NCI-H510A (cell line): ENCODE measurements around the gene STRIP1.

Experiments
- DNase-seq: peaks from one replicate; lab custom pipeline; 2025; lab: John Stamatoyannopoulos, UW

The STRIP1 gene

DNA sequence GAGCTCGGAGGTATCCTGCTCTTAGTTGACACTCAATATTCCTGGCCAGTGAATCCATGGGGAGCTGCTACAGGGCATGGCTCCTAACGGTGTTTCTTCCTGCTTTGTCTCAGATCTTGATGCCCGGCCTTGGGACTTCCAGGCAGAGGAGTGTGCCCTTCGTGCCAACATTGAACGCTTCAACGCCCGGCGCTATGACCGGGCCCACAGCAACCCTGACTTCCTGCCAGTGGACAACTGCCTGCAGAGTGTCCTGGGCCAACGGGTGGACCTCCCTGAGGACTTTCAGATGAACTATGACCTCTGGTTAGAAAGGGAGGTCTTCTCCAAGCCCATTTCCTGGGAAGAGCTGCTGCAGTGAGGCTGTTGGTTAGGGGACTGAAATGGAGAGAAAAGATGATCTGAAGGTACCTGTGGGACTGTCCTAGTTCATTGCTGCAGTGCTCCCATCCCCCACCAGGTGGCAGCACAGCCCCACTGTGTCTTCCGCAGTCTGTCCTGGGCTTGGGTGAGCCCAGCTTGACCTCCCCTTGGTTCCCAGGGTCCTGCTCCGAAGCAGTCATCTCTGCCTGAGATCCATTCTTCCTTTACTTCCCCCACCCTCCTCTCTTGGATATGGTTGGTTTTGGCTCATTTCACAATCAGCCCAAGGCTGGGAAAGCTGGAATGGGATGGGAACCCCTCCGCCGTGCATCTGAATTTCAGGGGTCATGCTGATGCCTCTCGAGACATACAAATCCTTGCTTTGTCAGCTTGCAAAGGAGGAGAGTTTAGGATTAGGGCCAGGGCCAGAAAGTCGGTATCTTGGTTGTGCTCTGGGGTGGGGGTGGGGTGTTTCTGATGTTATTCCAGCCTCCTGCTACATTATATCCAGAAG lies 19.4 kb downstream of the STRIP1 start:
- no peak for DNase-seq

DNA sequence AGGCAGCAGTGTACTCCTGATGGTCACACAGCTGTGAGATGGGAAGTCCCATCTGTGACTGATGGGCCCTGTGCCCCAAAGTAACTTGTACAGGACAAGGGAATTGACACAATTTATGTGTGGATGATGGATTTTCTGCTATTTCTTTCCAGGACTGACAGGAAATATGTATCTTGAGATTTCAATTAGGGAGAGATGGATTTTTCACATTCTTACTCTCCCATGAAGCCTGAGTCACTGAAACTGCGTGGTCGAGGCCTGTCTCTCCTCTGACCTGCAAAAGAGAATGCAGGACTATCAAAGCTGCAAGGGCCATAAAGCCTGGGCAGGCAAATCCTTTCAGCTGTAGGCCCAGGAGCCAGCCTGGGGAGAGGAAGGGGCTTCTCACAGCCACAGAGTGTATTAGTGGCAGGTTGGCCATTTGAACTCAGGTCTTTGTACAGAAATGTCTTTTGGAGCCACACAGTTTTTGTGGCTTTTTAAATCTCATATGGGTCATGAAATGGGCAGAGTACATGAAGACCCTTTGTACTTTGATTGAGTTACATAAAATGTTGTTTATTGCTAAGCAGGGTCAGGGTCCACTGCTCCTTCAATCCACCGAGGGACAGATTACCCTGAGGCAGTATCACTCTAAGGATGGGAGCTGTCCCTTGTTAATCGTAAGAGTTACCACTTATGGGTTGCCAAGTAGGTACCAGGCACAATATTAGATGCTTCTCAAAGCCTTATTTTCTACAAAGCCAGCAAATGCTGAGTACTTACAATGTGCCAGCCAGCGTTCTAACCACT lies 21.3 kb downstream of the STRIP1 start:
- DNase-seq, result no peak

DNA sequence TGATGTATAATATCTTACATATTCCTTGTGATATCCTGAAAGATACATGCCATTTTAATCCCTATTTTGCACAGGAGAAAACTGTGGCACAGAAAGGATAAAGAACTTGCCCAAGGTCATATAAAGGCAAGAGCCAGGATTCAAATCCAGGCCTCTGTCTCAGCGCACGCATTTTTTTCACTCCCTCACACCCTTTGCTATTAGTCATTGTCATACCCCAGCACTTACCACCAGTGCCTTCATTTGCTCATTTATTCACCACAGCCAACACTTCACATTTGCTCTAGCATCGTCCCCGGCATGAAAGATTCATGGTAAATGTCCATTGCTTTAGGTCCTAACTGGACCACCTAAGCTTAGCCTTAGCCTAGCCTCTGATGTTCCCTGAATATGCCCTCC lies 21.9 kb downstream of the STRIP1 start:
- DNase-seq, result no peak

DNA sequence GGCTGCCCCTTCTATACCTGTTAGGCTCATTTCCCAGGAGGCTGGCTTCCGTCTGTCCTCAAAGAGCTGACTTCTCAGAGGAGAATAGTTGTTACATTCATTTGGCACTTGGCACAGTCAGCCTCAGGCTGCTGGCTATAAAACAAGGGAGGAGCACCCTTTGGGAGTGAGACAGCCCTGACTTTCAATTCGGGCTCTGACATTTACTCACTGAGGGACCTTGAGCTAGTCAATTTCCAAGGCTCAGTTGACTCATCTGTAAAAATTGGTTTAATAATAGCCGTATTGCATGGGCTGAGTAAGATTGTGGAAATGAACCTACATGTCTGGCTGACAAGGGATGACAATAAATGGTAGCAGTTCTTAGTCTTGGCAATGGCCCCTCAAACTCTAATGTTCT lies 22.4 kb downstream of the STRIP1 start:
- DNase-seq, result no peak

DNA sequence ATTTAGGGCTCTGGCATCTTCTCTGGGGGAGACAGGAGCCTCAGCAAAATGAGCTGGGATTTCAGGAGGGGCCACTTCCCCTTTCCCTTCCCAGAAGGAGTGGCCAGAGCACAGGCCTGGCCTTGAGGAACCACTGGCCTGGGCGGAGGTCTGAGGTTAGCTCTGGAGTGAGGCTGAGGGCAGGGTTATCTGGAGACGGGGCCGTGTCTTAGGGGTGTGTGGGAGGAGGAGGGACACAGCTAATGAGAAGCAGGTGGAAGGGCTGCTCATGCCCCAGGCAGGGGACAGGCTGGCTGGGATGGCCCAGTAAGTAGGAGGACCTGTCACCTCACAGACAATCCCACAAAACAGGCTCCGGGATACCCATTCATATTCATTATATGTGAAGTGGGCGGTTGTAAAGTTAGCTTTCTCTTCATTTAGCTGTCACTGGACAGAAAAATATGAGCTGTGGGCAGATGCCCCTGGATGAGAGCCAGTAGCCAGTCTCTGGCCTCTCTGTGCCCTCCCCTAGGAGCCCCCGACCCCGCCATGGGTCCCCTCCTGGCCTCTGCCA lies 23.6 kb downstream of the STRIP1 start:
- no peak for DNase-seq

DNA sequence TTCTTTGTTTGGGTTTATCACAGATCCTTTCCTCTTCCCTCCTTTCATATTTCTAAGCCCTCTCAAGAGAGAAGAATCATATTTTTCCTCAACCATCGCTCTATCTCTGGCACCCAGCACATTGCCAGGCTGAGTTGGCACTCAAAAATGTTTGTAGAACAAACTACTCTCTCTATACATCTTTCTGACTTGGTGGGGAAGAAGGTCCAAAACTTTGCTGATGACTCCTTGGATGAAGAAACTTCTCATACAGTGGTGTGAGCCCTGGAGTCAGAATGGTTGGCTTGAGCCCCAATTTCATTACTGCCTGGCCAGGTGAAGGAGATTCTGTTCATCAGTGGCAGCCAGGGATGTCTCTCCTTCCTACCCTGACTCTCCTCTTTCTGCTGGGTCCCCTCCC lies 24.2 kb downstream of the STRIP1 start:
- no peak for DNase-seq

DNA sequence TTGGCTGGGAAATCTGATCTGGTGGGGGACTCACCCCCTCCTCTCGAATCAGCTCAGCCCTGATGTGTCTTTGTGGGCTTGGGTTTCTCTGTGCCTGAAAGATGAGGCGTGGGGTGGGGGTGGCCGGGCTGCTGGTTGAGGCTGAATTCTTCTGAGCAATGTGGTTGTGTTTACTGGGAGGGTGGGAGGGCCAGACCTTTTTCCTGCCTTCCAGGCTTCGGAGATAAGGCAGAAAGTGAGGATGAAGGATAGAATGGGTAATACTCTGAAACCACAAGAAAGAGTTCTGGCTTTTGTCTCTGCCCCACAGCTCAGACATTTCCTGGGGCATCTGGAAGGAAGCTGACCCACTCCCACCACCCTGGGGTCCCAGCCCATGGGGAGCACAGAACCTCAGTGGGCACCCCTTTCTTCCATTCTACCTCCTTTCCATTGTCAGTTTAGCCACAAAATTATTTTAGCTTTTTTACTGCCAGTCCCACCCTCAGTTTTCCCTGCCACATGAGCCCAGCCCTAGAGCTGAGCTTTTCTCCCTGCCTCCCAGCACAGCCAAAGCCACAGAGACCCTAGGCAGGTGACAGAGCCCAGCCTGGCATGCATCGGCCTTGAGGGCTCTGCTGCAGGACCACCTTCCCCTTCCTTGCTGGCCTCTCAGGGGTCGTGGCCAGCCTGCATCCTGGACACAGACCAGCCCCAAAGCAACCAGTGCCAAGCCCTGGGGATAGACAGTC lies 24.9 kb downstream of the STRIP1 start:
- no peak for DNase-seq

DNA sequence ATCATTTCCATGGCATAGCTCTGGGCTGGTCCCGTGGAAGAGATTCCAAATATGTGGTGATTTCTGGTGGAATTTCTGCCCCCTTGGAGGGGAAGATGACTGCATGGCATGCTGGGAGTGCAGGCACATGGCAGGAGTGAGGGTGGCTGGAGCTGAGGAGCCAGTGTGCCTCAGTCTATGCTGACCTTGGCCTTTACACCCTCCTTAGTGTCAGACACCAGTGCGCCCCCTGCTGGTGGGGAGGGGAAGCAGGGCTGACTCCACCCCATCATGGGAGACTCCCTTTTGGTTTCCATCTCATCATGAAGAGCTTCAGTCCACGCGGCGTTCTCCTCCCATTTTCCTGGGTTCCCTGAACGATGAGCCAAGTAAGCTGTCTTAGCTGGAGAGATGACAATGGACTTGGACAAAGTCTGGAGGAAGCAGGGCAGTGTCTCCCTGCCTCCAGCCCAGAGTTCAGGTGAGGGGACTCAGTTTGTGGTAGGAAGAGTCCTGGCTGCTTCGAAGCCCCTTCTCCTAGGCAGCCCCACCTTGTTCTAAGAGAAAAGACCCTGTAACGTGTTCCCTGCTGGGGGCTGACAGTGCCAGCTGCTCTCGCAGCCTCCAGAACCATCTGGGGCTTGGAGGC lies 25.7 kb downstream of the STRIP1 start:
- DNase-seq, result no peak

DNA sequence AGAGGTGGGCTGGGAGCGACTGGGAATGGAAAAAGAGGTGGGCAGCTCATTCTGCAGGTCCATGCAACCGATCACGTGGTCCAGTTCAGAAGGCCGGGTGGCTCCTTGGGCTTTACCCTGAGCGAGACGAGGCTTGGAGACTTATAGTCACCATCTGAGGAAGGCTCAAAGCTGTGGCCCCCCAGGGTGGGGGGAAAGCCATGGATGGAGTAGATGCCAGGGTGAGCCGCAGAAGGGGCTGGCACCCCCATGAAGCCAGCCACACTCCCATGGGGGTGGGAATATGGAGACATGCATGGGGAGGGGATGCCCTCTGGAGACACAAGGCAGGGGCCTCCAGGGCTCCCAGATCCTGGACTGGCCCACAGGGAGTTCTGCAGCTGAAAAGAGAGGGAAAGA lies 26.2 kb downstream of the STRIP1 start:
- DNase-seq, result no peak

DNA sequence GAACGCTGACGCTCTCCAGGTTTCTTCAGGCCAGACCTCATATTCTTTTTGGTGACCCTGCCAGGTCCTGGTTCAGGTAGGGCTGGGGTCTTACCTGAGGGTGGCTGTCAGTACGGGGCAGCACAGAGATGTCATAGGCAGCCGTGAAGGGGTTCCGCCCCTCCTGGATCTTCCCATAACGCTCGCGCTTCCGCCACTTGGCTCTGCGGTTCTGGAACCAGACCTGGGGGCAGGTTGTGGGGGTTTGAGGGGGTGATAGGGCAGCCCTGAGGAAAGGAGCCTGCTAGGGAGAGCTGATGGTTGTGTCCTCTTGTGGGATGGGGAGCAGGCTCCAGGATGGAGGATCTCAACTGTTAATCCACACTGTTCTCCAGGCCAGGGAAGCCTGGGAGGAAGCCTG lies 26.9 kb downstream of the STRIP1 start:
- no peak for DNase-seq

DNA sequence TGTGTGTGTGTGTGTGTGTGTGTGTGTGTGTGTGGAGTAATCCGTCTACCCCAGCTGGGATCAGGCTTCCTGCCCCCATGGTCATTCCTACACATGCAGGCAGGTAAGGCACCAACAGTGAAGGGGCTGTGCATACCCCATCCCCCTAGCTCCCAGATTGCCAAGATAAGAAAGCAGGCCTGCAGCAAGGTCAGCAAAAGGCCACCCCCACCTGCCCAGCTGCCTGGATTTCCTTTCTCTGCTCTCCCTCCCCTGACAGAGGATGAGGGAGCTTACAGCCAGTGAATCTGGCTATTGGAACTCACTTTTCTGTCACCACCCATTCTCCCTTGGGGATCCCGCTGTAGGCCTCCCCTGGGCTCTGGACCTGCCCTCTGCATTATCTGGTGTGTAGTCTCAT lies 28.2 kb downstream of the STRIP1 start:
- DNase-seq, result no peak

DNA sequence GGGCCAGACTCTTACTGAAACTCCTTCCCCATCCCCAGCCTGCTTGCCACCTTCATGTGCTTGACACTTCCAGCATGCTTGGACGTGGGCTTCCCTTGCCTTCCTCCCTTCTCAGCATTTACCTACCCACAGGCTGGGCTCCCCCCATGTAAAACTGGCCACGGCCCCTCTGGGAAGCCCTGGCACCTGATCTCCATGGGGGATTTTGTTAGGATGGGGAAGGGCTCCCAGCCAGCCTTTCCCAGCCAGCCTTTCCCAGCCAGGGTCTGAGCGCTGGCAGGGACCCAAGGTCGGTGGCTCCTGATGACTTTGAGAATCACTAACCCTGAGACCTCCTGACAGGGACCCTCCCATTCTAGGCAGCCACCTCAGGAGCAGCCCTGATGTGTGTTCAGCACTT lies 29.4 kb downstream of the STRIP1 start:
- no peak for DNase-seq

DNA sequence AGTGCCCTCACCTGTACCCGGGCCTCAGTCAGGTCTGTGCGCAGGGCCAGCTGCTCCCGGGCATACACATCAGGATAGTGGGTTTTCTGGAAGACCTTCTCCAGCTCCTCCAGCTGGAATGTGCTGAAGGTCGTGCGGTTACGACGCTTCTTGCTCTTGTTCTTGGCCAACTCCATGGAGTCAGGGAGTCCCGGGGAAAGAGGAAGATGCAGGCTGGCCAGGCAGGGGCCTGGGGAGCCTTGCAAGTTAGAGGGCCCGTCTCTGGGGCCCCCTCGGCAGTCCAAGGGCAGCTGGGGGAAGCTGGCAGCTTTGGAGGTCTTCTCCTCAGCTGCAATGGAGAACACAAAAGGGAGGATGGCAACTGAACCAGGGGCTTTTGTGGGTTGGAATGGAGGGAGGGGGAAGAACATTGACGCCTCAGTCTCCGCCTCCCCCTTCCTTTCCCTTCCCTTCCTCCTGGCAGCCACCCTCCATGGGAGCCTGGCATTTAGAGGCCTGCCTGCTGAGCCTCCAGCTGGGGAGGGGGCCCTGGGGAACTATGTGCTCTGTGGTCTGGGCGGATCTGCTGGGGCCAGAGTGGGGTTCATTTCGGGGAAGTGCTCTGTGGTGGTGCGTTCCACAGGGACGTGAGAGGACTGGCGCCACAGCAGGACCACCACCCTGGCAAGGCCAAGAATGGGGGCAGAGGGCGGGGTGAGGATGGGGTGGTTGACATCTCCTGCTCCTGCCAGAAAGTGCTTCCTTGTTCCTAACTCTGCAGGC lies 30.3 kb downstream of the STRIP1 start:
- DNase-seq, result no peak

DNA sequence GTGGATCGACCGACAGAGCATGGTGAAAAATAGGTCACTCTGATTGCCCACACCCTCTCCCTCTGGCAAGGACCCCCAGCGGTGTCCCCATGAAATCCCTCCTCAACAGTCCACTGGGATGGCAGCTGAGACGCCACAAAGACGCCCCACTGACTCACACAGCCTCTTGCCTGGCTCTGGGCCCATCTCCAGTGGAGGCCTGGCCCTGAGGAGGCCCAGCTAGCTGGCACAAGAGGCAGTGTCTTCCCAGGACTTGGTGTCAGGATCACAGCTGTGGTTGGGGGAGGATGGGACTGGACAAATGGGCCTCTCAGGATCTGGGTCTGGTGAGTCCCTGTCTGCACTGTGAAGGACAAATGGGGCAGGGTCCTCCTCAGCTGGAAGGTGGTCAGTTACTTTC lies 31.4 kb downstream of the STRIP1 start:
- no peak for DNase-seq

DNA sequence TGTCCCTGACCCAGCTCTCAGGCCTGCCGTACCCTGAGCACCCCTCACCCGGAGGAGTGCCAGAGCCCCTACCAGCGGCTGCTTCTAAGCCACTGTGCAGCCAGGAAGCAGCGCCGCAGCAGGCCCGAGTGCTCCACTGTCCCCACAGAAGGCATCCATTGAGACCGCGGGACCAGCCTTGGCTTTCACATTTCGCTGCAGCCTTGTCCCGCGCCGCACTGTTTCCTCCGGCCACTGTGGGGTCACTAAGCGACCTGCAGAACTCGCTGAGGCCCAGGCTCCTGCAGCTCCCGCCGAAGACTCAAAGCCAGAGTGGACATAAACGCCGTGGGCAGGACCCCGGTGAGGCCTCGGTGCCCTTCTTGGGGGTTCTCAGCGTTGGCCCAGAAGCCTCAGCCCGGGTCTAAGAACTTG lies 33.1 kb downstream of the STRIP1 start:
- no peak for DNase-seq

DNA sequence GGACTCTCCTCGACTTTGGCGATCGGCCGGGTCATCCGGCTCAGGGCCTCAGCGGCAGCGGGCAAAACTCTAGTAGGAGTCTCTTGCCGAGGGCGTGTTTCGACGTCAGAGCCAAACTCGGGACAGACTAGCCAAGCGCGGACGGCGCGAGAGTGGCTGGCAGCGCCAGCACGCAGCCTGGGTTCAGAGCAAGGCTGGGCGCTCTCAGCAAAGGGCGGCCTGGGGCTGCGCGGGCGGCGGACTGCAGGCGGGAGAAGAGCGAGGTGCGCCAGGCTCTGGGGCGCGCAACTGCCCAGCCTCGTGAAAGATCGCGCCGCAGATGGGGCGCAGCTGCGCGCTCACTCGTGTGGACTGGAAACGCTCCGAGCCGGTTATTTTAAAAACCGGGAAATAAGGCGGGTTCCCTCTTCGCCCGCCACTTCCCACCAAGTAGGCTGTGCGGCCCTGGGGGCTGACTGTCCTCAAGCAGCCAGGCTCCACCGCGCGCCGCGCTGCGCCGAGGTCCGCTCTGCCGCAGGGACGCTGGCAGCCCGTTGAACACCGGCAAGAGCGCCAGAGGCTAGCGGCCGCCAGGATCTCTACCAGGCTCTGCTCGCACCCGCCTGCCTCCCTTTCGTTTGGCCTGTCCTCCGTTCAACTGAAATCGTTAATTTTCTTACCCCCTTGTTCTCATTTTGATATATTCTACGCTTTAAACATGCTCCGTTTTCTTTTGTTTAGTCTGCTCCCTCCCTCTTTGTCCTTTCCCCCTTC lies 33.6 kb downstream of the STRIP1 start:
- DNase-seq, result no peak

DNA sequence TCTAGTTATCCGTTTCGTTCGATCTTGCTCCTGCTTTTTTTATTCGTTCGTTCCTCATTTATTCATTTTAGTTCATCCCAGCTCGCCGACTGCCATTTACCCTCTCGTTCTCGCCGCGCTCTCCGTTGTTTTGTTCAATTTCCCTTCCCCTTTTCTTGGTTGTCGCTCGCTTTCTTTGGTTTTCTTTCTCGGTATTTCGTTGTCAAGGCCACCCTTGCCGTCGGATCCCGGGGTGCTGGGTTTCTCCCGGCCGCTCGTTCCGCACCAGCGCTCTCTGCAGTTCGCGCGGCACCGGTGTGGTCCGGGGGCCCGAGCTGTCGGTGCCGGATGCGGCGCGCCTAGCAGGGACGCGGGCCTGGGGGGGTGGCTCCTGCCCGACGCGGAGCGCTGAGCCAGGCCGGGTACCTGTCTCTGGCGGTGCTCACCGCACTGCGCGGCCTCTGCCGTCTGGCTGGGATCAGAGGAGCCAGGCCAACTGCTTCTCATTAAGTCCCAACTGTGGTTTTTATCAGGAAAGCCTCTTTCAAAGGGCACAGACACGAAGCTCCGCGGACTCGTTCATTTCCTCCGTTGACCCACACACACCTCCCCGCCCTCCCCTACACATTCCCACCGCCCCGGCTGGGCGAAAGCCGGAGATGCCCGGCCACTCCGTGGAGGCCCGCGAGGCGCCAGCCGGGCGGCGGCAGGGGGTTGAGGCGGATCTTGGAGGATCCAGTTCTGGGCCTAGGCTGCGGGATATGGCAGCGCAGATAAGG lies 34.4 kb downstream of the STRIP1 start:
- DNase-seq, result no peak

DNA sequence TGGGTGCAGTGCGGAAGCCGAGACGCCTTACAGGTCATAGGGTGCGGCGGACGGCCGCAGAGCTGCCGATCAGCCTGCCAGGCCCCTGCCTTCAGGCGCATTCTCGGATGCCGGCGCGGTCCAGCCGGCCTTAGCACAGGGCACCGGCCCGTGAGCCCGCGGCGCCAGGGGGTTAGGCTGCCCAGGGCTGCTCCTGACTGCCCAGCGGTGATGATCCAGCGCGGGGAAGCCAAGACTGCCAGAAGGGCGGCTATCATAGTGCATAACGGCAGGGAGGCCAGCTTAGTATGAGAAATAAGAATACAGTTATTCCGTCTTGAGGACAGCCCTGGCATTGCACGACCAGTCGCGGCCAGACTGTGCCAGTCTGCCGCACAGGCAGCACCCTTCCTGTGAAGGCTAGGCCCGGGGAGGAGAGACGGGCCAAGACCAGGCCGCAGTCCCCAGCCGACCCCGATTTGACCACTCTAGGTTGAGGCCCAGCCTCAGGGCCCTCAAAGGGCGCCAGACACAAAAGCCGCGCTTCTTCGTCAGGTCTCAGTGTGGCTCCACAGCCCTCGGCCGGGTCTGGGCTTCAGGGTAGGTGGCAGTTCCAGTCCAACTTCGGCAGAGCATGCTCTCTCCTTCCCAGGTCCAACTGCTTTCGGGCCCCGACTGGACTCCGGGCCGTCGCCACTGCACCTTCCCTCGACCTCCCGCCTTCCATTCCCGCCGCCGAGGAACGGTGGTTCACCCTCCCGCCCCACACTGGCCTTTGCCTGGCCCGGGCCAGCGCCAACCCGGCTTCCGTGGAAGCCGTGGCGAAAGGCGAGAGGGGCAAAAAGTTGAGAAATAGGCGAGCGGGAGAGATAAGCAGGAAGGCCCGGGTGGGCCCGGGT lies 35.2 kb downstream of the STRIP1 start:
- DNase-seq, result no peak

DNA sequence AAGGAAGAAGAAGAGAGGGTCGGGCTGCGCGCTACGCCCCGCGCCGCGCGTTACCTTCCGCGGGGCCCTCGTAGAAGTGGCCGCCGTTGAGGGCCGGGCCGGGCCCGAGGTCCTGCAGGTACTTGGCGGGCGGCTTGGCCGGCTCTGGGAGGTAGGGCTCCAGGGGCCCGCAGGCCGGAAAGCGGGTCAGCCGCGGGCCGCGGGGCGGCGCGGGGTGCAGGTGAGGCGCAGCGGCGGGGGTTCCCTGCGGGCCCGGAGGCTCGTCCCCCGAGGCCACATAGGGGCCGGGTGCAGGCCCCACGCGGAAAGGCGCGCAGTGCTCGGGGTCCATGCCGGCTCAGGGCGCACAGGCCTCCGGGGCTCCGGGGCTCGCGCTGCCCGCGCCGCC lies 35.9 kb downstream of the STRIP1 start:
- DNase-seq, result no peak
